Measurements from ENCODE around the gene SCTR.

DNA sequence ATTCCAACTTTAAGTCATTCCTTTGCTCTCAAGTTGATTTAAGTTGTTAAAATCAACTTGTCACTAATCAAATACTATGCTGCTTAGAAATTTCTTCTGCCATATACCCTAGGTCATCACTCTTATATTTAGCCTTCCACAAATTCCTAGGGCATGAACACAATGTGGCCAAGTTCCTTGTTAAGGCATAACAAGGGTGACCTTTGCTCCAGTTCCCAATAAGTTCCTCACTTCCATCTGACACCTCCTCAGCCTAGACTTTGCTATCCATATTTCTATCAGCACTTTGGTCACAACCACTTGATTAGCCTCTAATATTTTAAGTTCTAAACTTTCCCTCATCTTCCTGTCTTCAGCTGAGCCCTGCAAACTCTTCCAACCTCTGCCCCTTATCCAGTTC is 102.5 kb downstream of the SCTR start:
- TF ChIP-seq TAF1 (IDR thresholded peaks at IDR 0.05; ENCODE audit: low read depth, low read length) (no peak), POLR2A (IDR thresholded peaks at IDR 0.05; ENCODE audit: low read depth, low read length) (no peak), POLR2AphosphoS5 (IDR thresholded peaks at IDR 0.05; ENCODE audit: low read depth, low read length) (no peak), PAX5 (IDR thresholded peaks at IDR 0.05; ENCODE audit: insufficient read depth, low read length, severe bottlenecking) (no peak), SPI1 (IDR thresholded peaks at IDR 0.05; ENCODE audit: low read depth, low read length) (no peak)
